Astrocyte of the cerebellum (primary cell): ENCODE measurements around the gene RNASET2.

Source experiments
- DNase-seq: peaks from one replicate; pipeline ENCODE4 v3.0.0-alpha.2; 2011; ENCODE audit warnings: low read depth
- H3K4me3 ChIP-seq: 2 replicates; pipeline ENCODE4 v1.5.1; 2011; ENCODE audit warnings: mild to moderate bottlenecking, low read depth, low read length, moderate library complexity
- in situ Hi-C: cut with HindIII; loops from 2 replicates; pipeline ENCODE4 v1.10.0; 2017; ENCODE audit warnings: low sequenced_read_pairs
- TF ChIP-seq, protein P1 (sequence below): IDR thresholded peaks from 2 replicates; pipeline ENCODE4 v1.5.1; 2012; ENCODE audit warnings: low read length, low read depth, moderate library complexity, mild to moderate bottlenecking; ENCODE audit errors: missing control alignments

The RNASET2 gene

DNA sequence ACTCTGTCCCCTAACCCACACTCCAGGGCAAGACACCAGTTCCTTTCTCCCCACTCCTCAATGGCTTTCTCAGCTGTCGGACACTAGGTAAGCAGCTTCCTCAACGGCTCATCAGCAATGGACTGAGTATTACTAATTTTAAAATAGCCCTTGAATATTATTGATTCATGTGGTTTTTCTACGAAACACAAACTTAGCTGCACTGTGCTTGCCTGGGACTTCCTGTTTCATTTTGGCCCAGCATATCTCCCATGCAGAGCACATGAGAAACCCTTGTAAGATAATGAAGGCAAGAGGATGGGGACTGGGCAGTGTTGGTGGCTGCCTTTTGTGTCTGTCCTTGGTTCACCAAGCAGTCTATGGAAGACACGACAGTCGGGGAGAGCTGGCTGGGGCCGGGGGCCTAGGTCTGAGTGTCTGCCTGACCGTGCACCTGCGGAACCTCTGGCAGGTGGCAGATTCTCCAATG lies 48.9 kb downstream of the RNASET2 start:
- in situ Hi-C loops: no loop called here
- DNase-seq: no peak
- H3K4me3 ChIP-seq: no peak overlapping the region
- TF ChIP-seq, protein P1, sequence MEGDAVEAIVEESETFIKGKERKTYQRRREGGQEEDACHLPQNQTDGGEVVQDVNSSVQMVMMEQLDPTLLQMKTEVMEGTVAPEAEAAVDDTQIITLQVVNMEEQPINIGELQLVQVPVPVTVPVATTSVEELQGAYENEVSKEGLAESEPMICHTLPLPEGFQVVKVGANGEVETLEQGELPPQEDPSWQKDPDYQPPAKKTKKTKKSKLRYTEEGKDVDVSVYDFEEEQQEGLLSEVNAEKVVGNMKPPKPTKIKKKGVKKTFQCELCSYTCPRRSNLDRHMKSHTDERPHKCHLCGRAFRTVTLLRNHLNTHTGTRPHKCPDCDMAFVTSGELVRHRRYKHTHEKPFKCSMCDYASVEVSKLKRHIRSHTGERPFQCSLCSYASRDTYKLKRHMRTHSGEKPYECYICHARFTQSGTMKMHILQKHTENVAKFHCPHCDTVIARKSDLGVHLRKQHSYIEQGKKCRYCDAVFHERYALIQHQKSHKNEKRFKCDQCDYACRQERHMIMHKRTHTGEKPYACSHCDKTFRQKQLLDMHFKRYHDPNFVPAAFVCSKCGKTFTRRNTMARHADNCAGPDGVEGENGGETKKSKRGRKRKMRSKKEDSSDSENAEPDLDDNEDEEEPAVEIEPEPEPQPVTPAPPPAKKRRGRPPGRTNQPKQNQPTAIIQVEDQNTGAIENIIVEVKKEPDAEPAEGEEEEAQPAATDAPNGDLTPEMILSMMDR: no peak

DNA sequence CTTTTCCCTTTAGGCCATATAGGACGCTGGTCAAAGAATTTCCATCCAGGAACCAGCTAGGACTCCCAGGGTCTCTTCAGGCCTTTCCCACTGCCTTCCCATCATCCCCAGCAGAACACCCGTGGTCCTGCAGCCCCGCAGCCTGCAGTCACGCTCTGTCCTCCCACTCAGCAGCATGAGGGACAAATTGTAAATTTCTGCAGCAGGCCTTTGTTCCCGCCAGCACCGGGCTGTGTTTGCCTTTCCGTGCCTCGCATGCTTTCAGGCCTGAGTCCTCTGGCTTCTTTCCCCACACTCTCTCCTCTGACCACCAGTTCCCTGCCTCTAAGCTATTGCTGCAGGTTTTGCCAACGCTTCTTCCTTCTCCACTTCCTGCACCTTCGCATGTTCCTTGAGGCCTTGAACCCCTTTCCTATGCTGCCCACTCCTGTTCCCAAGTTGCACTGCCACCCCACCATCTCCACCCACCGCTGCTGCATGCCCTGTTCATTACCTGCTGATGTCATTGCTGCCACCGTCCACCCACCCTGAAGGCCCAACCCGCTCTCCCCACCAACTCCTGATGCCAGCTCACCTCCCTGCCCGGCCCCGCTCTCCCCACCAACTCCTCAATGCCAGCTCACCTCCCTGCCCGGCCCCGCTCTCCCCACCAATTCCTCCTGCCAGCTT lies 49.8 kb downstream of the RNASET2 start:
- DNase-seq: no peak
- TF ChIP-seq, protein P1: no peak
- in situ Hi-C loops: no loop called here
- H3K4me3 ChIP-seq: no peak overlapping the region

DNA sequence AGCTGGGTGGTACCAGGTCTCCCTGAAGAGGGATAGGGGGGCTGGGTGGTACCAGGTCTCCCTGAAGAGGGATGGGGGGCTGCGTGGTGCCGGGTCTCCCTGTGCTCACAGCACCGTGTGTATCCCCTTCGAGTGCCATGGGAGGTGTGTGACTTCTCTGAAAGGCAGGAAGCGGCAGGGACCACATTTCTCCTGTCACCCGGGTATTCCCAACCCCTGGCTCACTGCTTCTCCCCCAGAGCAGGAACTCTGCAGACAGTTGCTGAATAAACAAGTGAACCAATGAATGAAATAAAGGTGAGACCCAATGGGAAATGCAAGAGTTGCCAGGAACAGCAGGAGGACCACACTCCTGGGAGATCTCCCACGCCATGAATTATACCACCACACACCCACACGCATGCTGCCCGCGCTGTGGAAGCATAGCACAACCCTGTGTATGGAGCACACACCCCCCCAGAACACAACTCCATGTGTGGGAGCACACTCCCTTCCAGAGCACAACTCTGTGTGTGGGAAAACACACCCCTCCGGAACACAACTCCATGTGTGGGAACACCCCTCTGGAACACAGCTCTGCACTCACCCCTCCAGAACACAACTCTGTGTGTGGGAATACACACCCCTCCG lies 50.7 kb downstream of the RNASET2 start:
- in situ Hi-C loops: no loop called here
- TF ChIP-seq, protein P1: no peak
- H3K4me3 ChIP-seq: no peak overlapping the region
- no peak for DNase-seq

DNA sequence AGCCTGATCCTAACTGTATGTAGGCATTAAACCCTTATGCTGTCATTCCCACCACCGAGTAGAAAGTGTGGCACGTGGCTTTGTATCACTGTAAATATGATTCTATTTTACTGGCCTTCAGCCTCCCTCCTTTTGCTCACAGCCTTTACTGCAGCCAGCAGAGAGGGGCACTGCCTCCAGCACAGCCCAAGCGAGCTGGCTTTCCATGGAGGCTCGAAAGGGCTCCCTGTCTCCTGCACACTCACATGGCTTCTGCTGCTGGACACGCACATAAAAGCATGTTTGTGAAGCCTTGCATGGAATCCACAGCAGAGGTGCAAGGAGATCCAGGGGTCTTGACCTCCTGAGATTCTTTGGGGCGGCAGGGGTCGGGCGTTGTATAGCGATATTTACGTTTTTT lies 51.3 kb downstream of the RNASET2 start:
- no peak for DNase-seq
- in situ Hi-C loops: no loop called here
- H3K4me3 ChIP-seq: no peak overlapping the region
- TF ChIP-seq, protein P1: no peak

DNA sequence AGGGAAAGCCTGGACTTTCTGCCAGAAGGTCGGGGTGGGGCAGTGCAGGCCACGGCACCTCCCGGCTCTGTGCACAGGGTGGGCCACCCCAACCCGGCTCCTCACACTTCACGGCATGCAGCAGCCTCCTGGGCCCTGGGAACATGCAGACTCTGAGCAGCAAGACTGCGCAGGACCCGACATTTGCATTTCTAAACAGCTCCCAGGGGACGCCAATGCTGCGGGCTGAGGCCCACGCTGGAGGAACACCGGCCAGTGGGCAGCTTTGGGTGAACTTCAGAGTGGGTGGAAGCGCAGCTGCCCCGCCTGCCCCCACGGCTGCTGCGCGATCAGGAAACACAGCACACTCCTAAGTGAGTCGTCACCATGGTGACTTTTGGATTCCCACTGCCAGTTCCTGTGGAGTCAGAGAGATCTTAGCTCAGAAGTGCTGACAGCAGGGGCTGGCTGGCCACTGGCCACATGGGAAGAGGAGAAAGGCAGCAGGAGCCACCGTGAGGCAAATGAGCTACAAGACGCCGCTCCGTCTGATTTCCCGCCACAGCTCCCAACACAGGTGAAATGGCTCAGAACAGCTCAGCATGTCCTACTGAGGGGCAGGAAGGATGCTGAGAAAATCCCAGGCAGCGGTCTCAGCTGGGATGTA lies 52.1 kb downstream of the RNASET2 start:
- DNase-seq: peak; percentile 15
- in situ Hi-C loops: no loop called here
- TF ChIP-seq, protein P1: no peak
- peak overlapping the region; percentile 16 for H3K4me3 ChIP-seq

DNA sequence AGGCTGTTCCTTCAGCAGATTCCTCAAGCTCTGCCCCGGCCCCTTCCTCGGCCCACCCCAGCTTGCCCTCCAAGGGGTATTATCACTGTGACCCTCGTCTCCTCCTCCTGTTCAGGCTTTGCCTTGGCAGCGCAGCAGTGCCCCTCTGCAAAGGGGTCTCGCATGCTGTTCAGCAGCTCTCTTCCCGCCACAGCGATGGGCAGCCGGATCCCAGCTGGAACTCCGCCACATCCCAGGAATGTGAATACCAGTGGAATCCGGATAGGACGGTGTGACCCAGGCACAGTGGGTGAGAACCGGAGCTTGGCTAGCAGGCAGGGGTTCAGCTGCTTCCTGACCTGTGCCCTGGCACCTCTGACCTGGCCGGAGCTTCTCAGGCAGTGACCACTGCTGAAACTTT lies 52.9 kb downstream of the RNASET2 start:
- no peak for DNase-seq
- TF ChIP-seq, protein P1: no peak
- no peak overlapping the region for H3K4me3 ChIP-seq
- in situ Hi-C loops: no loop called here
